MM.1S (cell line): Measurements from ENCODE around the gene GRIK4.

Source experiments
- CTCF ChIP-seq: fragments of 300-600 bp; sonication (generic); IDR thresholded peaks from 2 replicates; pipeline ENCODE4 v1.5.1; 2016; ENCODE audit warnings: antibody characterized with exemption, low read length, mixed read lengths
- EZH2 ChIP-seq: fragments of 300-600 bp; sonication (generic); optimal IDR thresholded peaks from 2 replicates; pipeline ENCODE3; 2017; ENCODE audit warnings: low read depth, mild to moderate bottlenecking, antibody characterized with exemption, low read length, mixed read lengths
- EZH2phosphoT487 ChIP-seq: fragments of 300-600 bp; sonication (generic); IDR thresholded peaks from 2 replicates; pipeline ENCODE4 v1.6.1; 2018; ENCODE audit warnings: antibody characterized with exemption, low read length

GRCh38 chr11:120784566-120785251, 273.2 kb downstream of the GRIK4 start:
- TF ChIP-seq EZH2phosphoT487 (no peak), EZH2 (no peak), CTCF (no peak)
